Measurements from ENCODE around the gene SRRM3.

GRCh38 chr7:76234282-76234584, 32.5 kb downstream of the SRRM3 start:
- TF ChIP-seq, protein P1, sequence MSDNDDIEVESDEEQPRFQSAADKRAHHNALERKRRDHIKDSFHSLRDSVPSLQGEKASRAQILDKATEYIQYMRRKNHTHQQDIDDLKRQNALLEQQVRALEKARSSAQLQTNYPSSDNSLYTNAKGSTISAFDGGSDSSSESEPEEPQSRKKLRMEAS (CRISPR knock-in tag; IDR thresholded peaks at IDR 0.05), result no peak
- TF ChIP-seq SPI1 (IDR thresholded peaks at IDR 0.05; ENCODE audit: borderline replicate concordance, low read depth, low read length) (no peak), KLF1 (tag; IDR thresholded peaks at IDR 0.05) (no peak), SRSF9 (IDR thresholded peaks at IDR 0.05; ENCODE audit: borderline replicate concordance, low read depth, low read length) (no peak), MTA3 (IDR thresholded peaks at IDR 0.05; ENCODE audit: borderline replicate concordance) (no peak), POLR2A (conservative IDR thresholded peaks at IDR 0.05) (no peak), CTCF (IDR thresholded peaks at IDR 0.05 in 2 of 3, conservative IDR thresholded peaks at IDR 0.05 in 1 of 3; ENCODE audit: insufficient read depth in 2 of 3, low read depth in 1 of 3, low read length in 3 of 3) (no peak), SIX5 (IDR thresholded peaks at IDR 0.05; ENCODE audit: borderline replicate concordance in 1 of 2, insufficient read depth in 1 of 2, low read depth in 1 of 2, low read length in 2 of 2) (no peak), TCF3 (CRISPR knock-in tag; IDR thresholded peaks at IDR 0.05) (no peak), ZNF274 (IDR thresholded peaks at IDR 0.05; ENCODE audit: borderline replicate concordance, low read depth, low read length) (no peak)
- TF ChIP-seq, protein P2, sequence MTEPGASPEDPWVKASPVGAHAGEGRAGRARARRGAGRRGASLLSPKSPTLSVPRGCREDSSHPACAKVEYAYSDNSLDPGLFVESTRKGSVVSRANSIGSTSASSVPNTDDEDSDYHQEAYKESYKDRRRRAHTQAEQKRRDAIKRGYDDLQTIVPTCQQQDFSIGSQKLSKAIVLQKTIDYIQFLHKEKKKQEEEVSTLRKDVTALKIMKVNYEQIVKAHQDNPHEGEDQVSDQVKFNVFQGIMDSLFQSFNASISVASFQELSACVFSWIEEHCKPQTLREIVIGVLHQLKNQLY (CRISPR knock-in tag; conservative IDR thresholded peaks at IDR 0.05), result no peak
- TF ChIP-seq, protein P3, sequence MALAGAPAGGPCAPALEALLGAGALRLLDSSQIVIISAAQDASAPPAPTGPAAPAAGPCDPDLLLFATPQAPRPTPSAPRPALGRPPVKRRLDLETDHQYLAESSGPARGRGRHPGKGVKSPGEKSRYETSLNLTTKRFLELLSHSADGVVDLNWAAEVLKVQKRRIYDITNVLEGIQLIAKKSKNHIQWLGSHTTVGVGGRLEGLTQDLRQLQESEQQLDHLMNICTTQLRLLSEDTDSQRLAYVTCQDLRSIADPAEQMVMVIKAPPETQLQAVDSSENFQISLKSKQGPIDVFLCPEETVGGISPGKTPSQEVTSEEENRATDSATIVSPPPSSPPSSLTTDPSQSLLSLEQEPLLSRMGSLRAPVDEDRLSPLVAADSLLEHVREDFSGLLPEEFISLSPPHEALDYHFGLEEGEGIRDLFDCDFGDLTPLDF (CRISPR knock-in tag; IDR thresholded peaks at IDR 0.05), result no peak

Data from K562 (cell line).